Hypothalamus (tissue), 51 donors: ENCODE results near the gene C1orf122.

Source experiments
- DNase-seq, 51 donors: peaks; one replicate each; lab custom pipeline; 2025; lab: John Stamatoyannopoulos, UW

C1orf122 gene

GRCh38 chr1:37840711-37841110 lies 33.1 kb downstream of the C1orf122 start:
- no peak for DNase-seq

DNA sequence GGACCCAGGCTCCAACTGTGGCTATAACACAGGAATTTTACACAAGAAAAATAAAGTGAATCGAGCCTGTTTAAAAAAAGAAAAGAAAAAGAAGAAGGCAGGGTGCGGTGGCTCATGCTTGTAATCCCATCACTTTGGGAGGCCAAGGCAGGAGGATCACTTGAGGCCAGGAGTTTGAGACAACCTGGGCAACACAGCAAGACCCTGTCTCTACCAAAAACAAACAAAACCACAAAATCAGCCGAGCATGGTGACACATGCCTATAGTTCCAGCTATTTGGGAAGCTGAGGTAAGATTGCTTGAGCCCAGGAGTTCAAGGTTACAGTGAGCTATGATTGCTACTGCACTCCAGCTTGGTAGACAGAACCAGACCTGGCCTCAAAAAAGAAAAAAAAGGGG lies 34.1 kb downstream of the C1orf122 start:
- no peak for DNase-seq

DNA sequence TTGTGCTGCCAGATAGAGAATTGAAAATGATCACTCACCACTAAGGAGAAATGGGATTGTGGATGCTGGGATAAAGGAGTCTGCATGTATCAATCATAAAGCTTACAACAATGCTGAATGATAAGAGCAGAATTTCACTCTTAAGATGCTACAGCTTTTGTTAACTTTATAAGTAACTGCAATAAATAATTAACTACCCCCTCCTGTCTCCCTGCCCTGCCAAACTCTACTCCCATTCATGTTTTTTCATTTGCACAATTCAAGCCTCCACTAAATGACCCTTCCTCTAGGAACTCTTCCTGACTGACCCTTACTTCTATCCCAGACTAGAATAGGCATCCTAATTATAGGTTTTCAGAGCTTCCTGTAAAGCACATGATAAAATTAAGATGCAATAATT lies 36.9 kb downstream of the C1orf122 start:
- no peak for DNase-seq

- no peak for DNase-seq
These were observed 37.6 kb downstream of the C1orf122 start for GRCh38 chr1:37845049-37845646.

- DNase-seq, result no peak
These were observed 38.2 kb downstream of the C1orf122 start for GRCh38 chr1:37845786-37846185.

GRCh38 chr1:37846647-37847339 lies 39.2 kb downstream of the C1orf122 start:
- DNase-seq, result no peak

GRCh38 chr1:37849480-37849879 lies 41.9 kb downstream of the C1orf122 start:
- DNase-seq, result no peak

DNA sequence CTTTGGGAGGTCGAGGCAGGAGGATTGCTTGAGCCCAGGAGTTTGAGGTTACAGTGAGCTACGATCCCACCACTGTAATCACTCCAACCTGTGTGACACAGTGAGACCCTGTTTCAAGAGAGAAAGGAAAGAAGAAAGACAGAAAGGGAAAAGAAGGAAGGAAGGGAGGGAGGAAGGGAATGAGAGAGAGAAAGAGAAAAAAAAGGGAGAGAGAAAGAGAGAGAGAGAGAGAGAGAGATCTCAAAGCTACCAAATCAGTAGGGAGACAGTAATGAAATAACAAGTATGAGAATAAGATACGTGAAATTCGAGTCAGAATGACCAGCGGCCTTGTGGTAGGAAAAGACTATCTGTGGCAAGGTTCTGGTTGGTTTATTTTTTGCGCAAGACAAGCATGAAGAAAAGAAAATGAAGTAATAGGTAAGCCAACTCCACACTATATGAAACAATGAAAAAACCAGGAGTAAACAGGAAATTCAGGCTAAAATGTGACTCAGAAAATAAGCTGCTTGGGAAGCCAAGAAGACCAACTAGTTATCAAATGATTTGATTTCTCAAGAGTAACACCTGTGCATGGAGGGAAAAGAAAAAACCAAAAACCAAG lies 42.9 kb downstream of the C1orf122 start:
- DNase-seq, result no peak

DNA sequence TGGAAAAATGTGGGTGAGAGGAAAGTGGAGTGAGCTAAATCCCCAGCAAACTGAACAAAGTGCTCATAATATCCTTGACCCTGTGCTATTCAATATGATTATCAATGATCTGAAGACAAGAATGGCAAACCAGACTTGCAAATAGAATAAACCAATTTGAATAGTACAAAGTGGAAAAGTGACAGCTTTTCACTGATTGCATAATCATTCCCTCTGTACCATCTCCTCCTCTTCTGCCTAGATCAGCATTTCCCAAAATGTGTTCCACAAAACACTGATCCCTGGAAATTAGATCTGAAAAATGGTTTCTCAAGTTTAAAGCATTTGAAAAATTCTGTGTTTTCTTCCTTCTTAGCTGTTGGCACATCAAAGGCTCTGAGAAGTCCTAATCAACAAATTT lies 43.7 kb downstream of the C1orf122 start:
- DNase-seq, result no peak

- no peak for DNase-seq
These were observed 44.2 kb downstream of the C1orf122 start for GRCh38 chr1:37851782-37852210.

DNA sequence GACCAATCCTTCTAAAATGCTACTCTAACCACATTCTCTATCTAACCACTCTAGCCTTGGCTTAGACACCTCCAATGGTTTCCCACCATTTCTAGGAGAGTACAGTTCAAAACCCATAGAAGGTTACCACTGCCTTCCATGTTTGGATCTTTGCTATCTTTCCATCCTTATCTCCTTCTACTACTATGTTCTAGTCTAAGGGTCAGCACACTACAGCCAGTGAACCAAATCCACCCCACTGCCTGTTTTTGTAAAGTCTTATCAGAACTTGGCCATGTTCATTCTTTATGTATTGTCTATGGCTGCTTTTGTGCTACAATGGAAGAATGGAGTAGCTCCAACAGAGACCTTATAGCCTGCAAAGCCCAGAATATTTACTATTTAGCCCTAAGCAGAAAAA lies 45.6 kb downstream of the C1orf122 start:
- DNase-seq, result no peak

DNA sequence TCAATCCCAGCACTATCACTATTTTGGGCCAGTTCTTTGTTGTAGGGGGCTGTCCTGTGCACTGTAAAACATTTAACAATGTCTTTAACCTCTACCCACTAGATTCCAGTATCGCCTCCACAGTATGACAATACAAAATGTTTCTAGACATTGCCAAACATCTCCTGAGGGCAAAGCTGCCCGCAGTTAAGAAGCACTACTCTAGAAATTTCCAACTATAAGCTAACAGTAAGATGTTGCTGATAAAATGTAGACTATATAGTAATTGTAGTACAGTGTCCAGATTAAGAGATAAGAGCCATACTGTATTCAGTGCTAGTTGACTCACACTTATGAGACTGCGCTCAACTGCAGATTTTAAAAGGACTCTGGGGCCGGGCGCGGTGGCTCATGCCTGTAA lies 46.8 kb downstream of the C1orf122 start:
- DNase-seq, result no peak
